Heart left ventricle (tissue), 16 donors: ENCODE measurements around the gene DNAI2. TPM values are rescaled to one million over a fixed set of nuclear protein-coding genes. Genes with fewer than 3 reads are reported as not detected.
A peak's percentile ranks its signal among the peaks of the same experiment; 100 is the strongest.

Experiments
- ATAC-seq, 4 donors: fragments of 200-7000 bp; cut with Tn5 transposase; one replicate each; pipeline ENCODE4 v1.9.1; 2020 to 2022; ENCODE audit warnings: moderate library complexity in 4 of 4, mild to moderate bottlenecking in 3 of 4, moderate number of reproducible peaks in 1 of 4
- DNase-seq, 5 donors: peaks; one replicate each; pipeline ENCODE4 v3.0.0-alpha.2; 2020
- H3K27ac ChIP-seq, 12 donors: fragments of 200-600 bp; sonication (generic) in 4 of 12; one replicate each; pipeline versions ENCODE4 v1.5.0 to v1.8.0; 2016 to 2022; ENCODE audit warnings: mild to moderate bottlenecking in 2 of 12
- H3K27me3 ChIP-seq, 9 donors: fragments of 200-600 bp; sonication (generic) in 2 of 9; one replicate each; pipeline versions ENCODE4 v1.5.1 to v1.8.0; 2016 to 2022; ENCODE audit warnings: mild to moderate bottlenecking in 3 of 9
- H3K36me3 ChIP-seq, 9 donors: fragments of 200-600 bp; sonication (generic) in 2 of 9; one replicate each; pipeline versions ENCODE4 v1.5.0 to v1.8.0; 2018 to 2022; ENCODE audit warnings: mild to moderate bottlenecking in 2 of 9
- H3K4me1 ChIP-seq, 12 donors: fragments of 200-600 bp; sonication (generic) in 4 of 12; one replicate each; pipeline versions ENCODE4 v1.5.0 to v1.8.0; 2016 to 2022; ENCODE audit warnings: mild to moderate bottlenecking in 3 of 12
- H3K4me3 ChIP-seq, 12 donors: fragments of 200-600 bp; sonication (generic) in 4 of 12; one replicate each; pipeline versions ENCODE4 v1.5.0 to v1.8.0; 2017 to 2022; ENCODE audit warnings: mild to moderate bottlenecking in 9 of 12, moderate library complexity in 4 of 12
- H3K9me3 ChIP-seq, 12 donors: fragments of 200-600 bp; sonication (generic) in 4 of 12; one replicate each; pipeline versions ENCODE4 v1.5.0 to v1.8.0; 2016 to 2022; ENCODE audit warnings: mild to moderate bottlenecking in 1 of 12
- CTCF ChIP-seq, 12 donors: fragments of 200-600 bp; sonication (generic) in 4 of 12; IDR thresholded peaks; one replicate each; pipeline versions ENCODE4 v1.5.0 to v1.8.0; 2018 to 2022; ENCODE audit warnings: antibody characterized with exemption in 12 of 12, mild to moderate bottlenecking in 5 of 12
- POLR2A ChIP-seq, 2 donors: fragments of 450-650 bp; IDR thresholded peaks; one replicate each; pipeline ENCODE4 v1.6.1; 2017; ENCODE audit warnings: antibody characterized with exemption in 2 of 2, mild to moderate bottlenecking in 2 of 2, moderate library complexity in 2 of 2
- WGBS, 4 donors: extraction: QIAGEN DNeasy Blood & Tissue Kit in 2 of 4; methylation state at CpG; one replicate each; pipeline versions ENCODE4 v1.1.5 to v1.1.7; 2013 to 2018; 5-methylcytosine and 5-hydroxymethylcytosine counted together
- intact Hi-C, 10 donors: fragments of 100-400 bp; cut with DNase I; formaldehyde crosslinking; loops; one replicate each; pipeline versions ENCODE4 v1.11.1 to v1.14.2; 2022
- polyA plus RNA-seq, 2 donors: library from polyadenylated mRNA; stranded (reverse); fragments of 200-250 nt; gene quantifications; one replicate each; pipeline ENCODE4 v1.2.3, GENCODE V29; 2013
- total RNA-seq, 9 donors: library from RNA; depleted of rRNA in 2 of 9; stranded (reverse); fragments of >200 nt in 2 of 9; fragmentation: NEBNext Ultra II Directional in 3 of 9; extraction: Animal tissue kit (Norgen Biotek cat#: 25700) in 3 of 9; gene quantifications; one replicate each; pipeline versions ENCODE4 v1.1.0 to v1.2.4, GENCODE V29; 2016 to 2023
- donor health status: ischemic (EF 13 %, LVEDD 7.1; RV severe dilation, severe dysfunction).
- donor health status: healthy with polysubstance abuse.
- donor health status: DM: no; HTN: yes; CAD: no.
- donor health status: DM: no; HTN: no; CAD: no.
- donor health status: ischemic (EF 25% LVEDD 6.9; RV normal size, moderate dysfunction).
- donor health status: ischemic (EF 25% LVEDD 5.7; RV mildly dilated, moderate dysfunction).
- donor health status: healthy.
- donor health status: DM: yes; HTN: yes; CAD: no.
- donor health status: ischemic (EF 35%, LVEDD 5.7; RV mildly dilated, moderate dysfunction).
- donor health status: nonischemic (EF 11% LVEDD 7.7; RV severe dilation, severe dysfunction).
- donor health status: DM: yes; HTN: yes; CAD: no.
- donor health status: PGD.
- donor health status: ischemic (EF 29% LVEDD 5.4; RV normal size, mild dysfunction).
- donor health status: nonischemic (EF 23%, LVEDD 6.1; RV moderate dilation, normal function).

DNAI2 gene
- total and polyA plus RNA-seq, 11 donors = not detected

GRCh38 chr17:74244548-74244947 is 29.5 kb upstream of the DNAI2 start:
- Histone ChIP-seq H3K4me3 (no peak overlapping the region), H3K4me1 (peaks cover 0 to 55% (median 33%) of the 10 kb centered on the region in 12 donors), H3K27ac (peak overlapping the region in 2 of 12 donors; percentile 61 to 73), H3K27me3 (no peaks in the 10 kb centered on the region), H3K9me3 (no peaks in the 10 kb centered on the region), H3K36me3 (peaks cover 0 to 11% (median 0%) of the 10 kb centered on the region in 9 donors)
- peak; percentile 9 to 36 (median 30) for ATAC-seq
- intact Hi-C loops = no loop called here
- WGBS, 4 donors = 63 to 73% (median 67%) methylated on average over 6 of the region's 6 CpGs
- TF ChIP-seq CTCF (IDR thresholded peaks at IDR 0.05) (no peak), POLR2A (IDR thresholded peaks at IDR 0.05) (no peak)
- DNase-seq = peak in 1 of 5 donors; percentile 45

GRCh38 chr17:74245145-74245831 is 28.7 kb upstream of the DNAI2 start:
- DNase-seq (no peak), ATAC-seq (no peak)
- intact Hi-C loops = no loop called here
- 80 to 88% (median 85%) methylated on average over 13 to 21 of the region's 21 CpGs for WGBS, 4 donors
- no peaks in the 10 kb centered on the region for H3K9me3 ChIP-seq
- TF ChIP-seq CTCF (IDR thresholded peaks at IDR 0.05) (no peak), POLR2A (IDR thresholded peaks at IDR 0.05) (no peak)
- peaks cover 0 to 15% (median 0%) of the 10 kb centered on the region in 9 donors for H3K36me3 ChIP-seq
- peaks cover 0 to 48% (median 29%) of the 10 kb centered on the region in 12 donors for H3K4me1 ChIP-seq
- H3K27me3 ChIP-seq = no peaks in the 10 kb centered on the region
- H3K27ac ChIP-seq = peak overlapping the region in 1 of 12 donors; percentile 11
- H3K4me3 ChIP-seq = no peak overlapping the region

GRCh38 chr17:74245871-74246270 is 28.2 kb upstream of the DNAI2 start:
- no peak for DNase-seq
- Histone ChIP-seq H3K4me1 (peaks cover 0 to 42% (median 25%) of the 10 kb centered on the region in 12 donors), H3K4me3 (no peak overlapping the region), H3K9me3 (no peaks in the 10 kb centered on the region), H3K36me3 (peaks cover 0 to 16% (median 0%) of the 10 kb centered on the region in 9 donors), H3K27me3 (no peaks in the 10 kb centered on the region), H3K27ac (peak overlapping the region in 1 of 12 donors; percentile 11)
- intact Hi-C loops = no loop called here
- ATAC-seq = no peak
- 77 to 88% (median 83%) methylated on average over 1 to 5 of the region's 5 CpGs for WGBS, 4 donors
- TF ChIP-seq CTCF (IDR thresholded peaks at IDR 0.05) (no peak), POLR2A (IDR thresholded peaks at IDR 0.05) (no peak)

GRCh38 chr17:74249590-74250270 is 24.3 kb upstream of the DNAI2 start:
- DNase-seq = peak in 2 of 5 donors; percentile 33 to 54

More at GRCh38 chr17:74249590-74250270, 24.3 kb upstream of the DNAI2 start:
- no peaks in the 10 kb centered on the region for H3K9me3 ChIP-seq
- peak in 2 of 4 donors; percentile 51 to 64 for ATAC-seq
- H3K4me3 ChIP-seq = no peak overlapping the region
- TF ChIP-seq CTCF (IDR thresholded peaks at IDR 0.05) = no peak
- no peak for TF ChIP-seq POLR2A (IDR thresholded peaks at IDR 0.05)
- no peaks in the 10 kb centered on the region for H3K27me3 ChIP-seq
- WGBS, 4 donors = 67 to 87% (median 77%) methylated on average over 14 to 17 of the region's 17 CpGs
- H3K36me3 ChIP-seq = peaks cover 0 to 38% (median 15%) of the 10 kb centered on the region in 9 donors
- intact Hi-C loops = no loop called here
- no peak overlapping the region for H3K27ac ChIP-seq
- H3K4me1 ChIP-seq = peaks cover 0 to 12% (median 0%) of the 10 kb centered on the region in 12 donors
